Progenitor cell of endocrine pancreas (in vitro differentiated cells): ENCODE results near the gene CPSF4. TPM values are rescaled to one million over a fixed set of nuclear protein-coding genes. Genes with fewer than 3 reads are reported as not detected.

ENCODE experiments used
- DNase-seq: peaks from one replicate; pipeline ENCODE4 v3.0.0; 2021; ENCODE audit warnings: low spot score; ENCODE audit not compliant: unreplicated experiment
- H3K27ac Mint-ChIP-seq: 2 replicates; pipeline ENCODE4 v1.8.0; 2021; ENCODE audit warnings: mild to moderate bottlenecking, moderate library complexity, mixed read lengths
- H3K27me3 Mint-ChIP-seq: 2 replicates; pipeline ENCODE4 v1.8.0; 2021; ENCODE audit warnings: mixed read lengths
- H3K36me3 Mint-ChIP-seq: 2 replicates; pipeline ENCODE4 v1.8.0; 2022; ENCODE audit warnings: mixed read lengths; ENCODE audit not compliant: insufficient read depth
- H3K4me1 Mint-ChIP-seq: 2 replicates; pipeline ENCODE4 v1.8.0; 2021; ENCODE audit warnings: low read depth, mixed read lengths
- H3K4me3 Mint-ChIP-seq: 2 replicates; pipeline ENCODE4 v1.8.0; 2021; ENCODE audit warnings: low read depth, mild to moderate bottlenecking, moderate library complexity, mixed read lengths
- H3K9me3 Mint-ChIP-seq: 2 replicates; pipeline ENCODE4 v1.8.0; 2021; ENCODE audit warnings: low read depth, mixed read lengths
- CTCF ChIP-seq: fragments of 200-600 bp; sonication (generic); IDR thresholded peaks from one replicate; pipeline ENCODE4 v1.5.0; 2021; ENCODE audit warnings: antibody characterized with exemption, mild to moderate bottlenecking; ENCODE audit not compliant: unreplicated experiment
- total RNA-seq: library from RNA; stranded (reverse); gene quantifications from 2 replicates; pipeline ENCODE4 v1.2.1, GENCODE V29; 2021

CPSF4 gene
- total RNA-seq, 1 donor from 2014 or later = 77.4 TPM

- H3K27me3 Mint-ChIP-seq = no peaks in the 10 kb centered on the region
- peak overlapping the region; percentile 73 for H3K27ac Mint-ChIP-seq
- no peak for TF ChIP-seq CTCF
- no peaks in the 10 kb centered on the region for H3K9me3 Mint-ChIP-seq
- H3K4me1 Mint-ChIP-seq = no peaks in the 10 kb centered on the region
- no peak for DNase-seq
- H3K36me3 Mint-ChIP-seq = peaks cover 16% of the 10 kb centered on the region
- H3K4me3 Mint-ChIP-seq = no peak overlapping the region
Observed at GRCh38 chr7:99456288-99456687, 17.5 kb downstream of the CPSF4 start.

- Mint-ChIP-seq H3K36me3 (peaks cover 16% of the 10 kb centered on the region), H3K27ac (no peak overlapping the region), H3K9me3 (no peaks in the 10 kb centered on the region), H3K27me3 (no peaks in the 10 kb centered on the region), H3K4me3 (no peak overlapping the region), H3K4me1 (no peaks in the 10 kb centered on the region)
- no peak for TF ChIP-seq CTCF
- no peak for DNase-seq
Observed at GRCh38 chr7:99457050-99457649, 18.4 kb downstream of the CPSF4 start.

GRCh38 chr7:99457650-99458493, 19.1 kb downstream of the CPSF4 start:
- DNase-seq = no peak
- Mint-ChIP-seq H3K27ac (no peak overlapping the region), H3K4me1 (no peaks in the 10 kb centered on the region), H3K27me3 (no peaks in the 10 kb centered on the region), H3K4me3 (no peak overlapping the region), H3K9me3 (no peaks in the 10 kb centered on the region), H3K36me3 (peaks cover 16% of the 10 kb centered on the region)
- no peak for TF ChIP-seq CTCF

- no peak overlapping the region for H3K4me3 Mint-ChIP-seq
- DNase-seq = no peak
- no peak overlapping the region for H3K27ac Mint-ChIP-seq
- no peaks in the 10 kb centered on the region for H3K27me3 Mint-ChIP-seq
- TF ChIP-seq CTCF = peak; percentile 46
- peaks cover 15% of the 10 kb centered on the region for H3K36me3 Mint-ChIP-seq
- H3K9me3 Mint-ChIP-seq = no peaks in the 10 kb centered on the region
- H3K4me1 Mint-ChIP-seq = peaks cover 3% of the 10 kb centered on the region
Observed at GRCh38 chr7:99459087-99459486, 20.3 kb downstream of the CPSF4 start.

GRCh38 chr7:99460651-99461050, 21.9 kb downstream of the CPSF4 start:
- Mint-ChIP-seq H3K27me3 (no peaks in the 10 kb centered on the region), H3K4me3 (no peak overlapping the region), H3K36me3 (peaks cover 16% of the 10 kb centered on the region), H3K27ac (peak overlapping the region; percentile 29), H3K9me3 (no peaks in the 10 kb centered on the region), H3K4me1 (peaks cover 8% of the 10 kb centered on the region)
- DNase-seq = no peak
- no peak for TF ChIP-seq CTCF
